Uterus (tissue), 2 donors: ENCODE measurements around the gene RBBP7.

Experiments
- POLR2A ChIP-seq, 2 donors: fragments of 450-650 bp; IDR thresholded peaks; one replicate each; pipeline ENCODE4 v1.6.1; 2016; ENCODE audit warnings: antibody characterized with exemption in 2 of 2, mild to moderate bottlenecking in 1 of 2, moderate library complexity in 1 of 2
- TF ChIP-seq, protein P1 (sequence below), 4 experiments: fragments of 200-600 bp in 2 of 4; fragments of 450-650 bp in 2 of 4; sonication (generic) in 2 of 4; IDR thresholded peaks; one replicate each; pipeline ENCODE4 v1.5.1; 2016 to 2019; ENCODE audit warnings: antibody characterized with exemption in 4 of 4, mild to moderate bottlenecking in 2 of 4, moderate library complexity in 1 of 4

DNA sequence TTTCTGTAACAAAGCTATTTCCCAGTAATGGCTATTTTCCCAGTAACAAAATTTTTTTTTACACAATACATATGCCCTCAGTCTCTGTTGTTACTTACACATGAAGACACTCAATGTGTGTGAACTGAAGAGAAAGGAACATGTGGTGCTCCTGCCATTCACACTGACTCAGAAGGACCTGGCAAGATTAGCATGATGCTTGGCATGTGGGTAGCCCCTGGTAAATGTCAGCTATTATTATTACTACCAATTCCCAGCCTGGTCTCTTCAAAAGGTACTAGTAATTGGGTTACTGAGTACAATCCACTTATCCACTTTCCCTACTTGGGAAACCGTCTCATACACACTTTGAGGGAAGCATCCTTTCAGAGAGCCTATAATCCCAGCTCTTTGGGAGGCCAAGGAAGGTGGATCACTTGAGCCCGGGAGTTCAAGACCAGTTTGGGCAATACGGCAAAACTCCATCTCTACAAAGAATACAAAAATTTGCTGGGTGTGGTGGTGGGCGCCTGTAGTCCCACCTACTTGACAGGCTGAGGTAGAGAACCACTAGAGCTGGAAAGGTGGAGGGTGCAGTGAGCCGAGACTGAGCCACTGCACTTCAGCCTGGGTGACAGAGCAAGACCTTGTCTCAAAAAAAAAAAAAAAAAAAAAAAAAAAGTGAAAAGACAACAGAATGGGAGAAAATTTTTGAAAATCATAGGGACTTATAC is 14.6 kb downstream of the RBBP7 start:
- TF ChIP-seq, protein P1, sequence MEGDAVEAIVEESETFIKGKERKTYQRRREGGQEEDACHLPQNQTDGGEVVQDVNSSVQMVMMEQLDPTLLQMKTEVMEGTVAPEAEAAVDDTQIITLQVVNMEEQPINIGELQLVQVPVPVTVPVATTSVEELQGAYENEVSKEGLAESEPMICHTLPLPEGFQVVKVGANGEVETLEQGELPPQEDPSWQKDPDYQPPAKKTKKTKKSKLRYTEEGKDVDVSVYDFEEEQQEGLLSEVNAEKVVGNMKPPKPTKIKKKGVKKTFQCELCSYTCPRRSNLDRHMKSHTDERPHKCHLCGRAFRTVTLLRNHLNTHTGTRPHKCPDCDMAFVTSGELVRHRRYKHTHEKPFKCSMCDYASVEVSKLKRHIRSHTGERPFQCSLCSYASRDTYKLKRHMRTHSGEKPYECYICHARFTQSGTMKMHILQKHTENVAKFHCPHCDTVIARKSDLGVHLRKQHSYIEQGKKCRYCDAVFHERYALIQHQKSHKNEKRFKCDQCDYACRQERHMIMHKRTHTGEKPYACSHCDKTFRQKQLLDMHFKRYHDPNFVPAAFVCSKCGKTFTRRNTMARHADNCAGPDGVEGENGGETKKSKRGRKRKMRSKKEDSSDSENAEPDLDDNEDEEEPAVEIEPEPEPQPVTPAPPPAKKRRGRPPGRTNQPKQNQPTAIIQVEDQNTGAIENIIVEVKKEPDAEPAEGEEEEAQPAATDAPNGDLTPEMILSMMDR (IDR thresholded peaks at IDR 0.05), result no peak
- TF ChIP-seq POLR2A (IDR thresholded peaks at IDR 0.05), result no peak
